Right atrium auricular region (tissue), 2 donors: ENCODE data around the gene KLF6. TPM values are rescaled to one million over a fixed set of nuclear protein-coding genes. Genes with fewer than 3 reads are reported as not detected.
A peak's percentile ranks its signal among the peaks of the same experiment; 100 is the strongest.

Source experiments
- DNase-seq: peaks from one replicate; pipeline ENCODE4 v3.0.0-alpha.2; 2019; ENCODE audit warnings: low spot score
- H3K27ac ChIP-seq, 2 donors: fragments of 200-600 bp; sonication (generic); 1 replicate in 1 of 2; 2 replicates in 1 of 2; pipeline ENCODE4 v1.5.1; 2016 to 2019
- H3K27me3 ChIP-seq, 2 donors: fragments of 200-600 bp; sonication (generic); one replicate each; pipeline versions ENCODE4 v1.5.1 to v1.6.0; 2017 to 2019
- H3K36me3 ChIP-seq: fragments of 200-600 bp; sonication (generic); one replicate; pipeline ENCODE4 v1.5.1; 2016
- H3K4me1 ChIP-seq, 2 donors: fragments of 200-600 bp; sonication (generic); one replicate each; pipeline versions ENCODE4 v1.5.1 to v1.6.0; 2017 to 2019
- H3K4me3 ChIP-seq, 2 donors: fragments of 200-600 bp; sonication (generic); 1 replicate in 1 of 2; 2 replicates in 1 of 2; pipeline ENCODE4 v1.5.1; 2017 to 2019; ENCODE audit warnings: mild to moderate bottlenecking in 1 of 2, moderate library complexity in 1 of 2
- H3K9me3 ChIP-seq, 2 donors: fragments of 200-600 bp; sonication (generic); one replicate each; pipeline ENCODE4 v1.5.1; 2019
- CTCF ChIP-seq, 2 donors: fragments of 200-600 bp; sonication (generic); IDR thresholded peaks; one replicate each; pipeline ENCODE4 v1.5.1; 2019; ENCODE audit warnings: antibody characterized with exemption in 2 of 2
- total RNA-seq, 2 donors: library from RNA; depleted of rRNA; stranded (reverse); fragments of >200 nt; gene quantifications; one replicate each; pipeline ENCODE4 v1.1.0, GENCODE V29; 2016

The KLF6 gene
- total RNA-seq, 2 donors from 2014 or later: 29.1 to 44.7 TPM

- Histone ChIP-seq H3K27me3 (no peaks in the 10 kb centered on the region), H3K9me3 (no peaks in the 10 kb centered on the region), H3K27ac (peak overlapping the region; percentile 24 to 39), H3K4me3 (peak overlapping the region in 1 of 2 donors; percentile 1), H3K4me1 (peaks cover 0 to 13% of the 10 kb centered on the region in 2 donors), H3K36me3 (no peaks in the 10 kb centered on the region)
- DNase-seq: peak; percentile 47
- no peak for TF ChIP-seq CTCF (IDR thresholded peaks at IDR 0.05)
Measured at GRCh38 chr10:3741688-3742461, 43.1 kb downstream of the KLF6 start.

GRCh38 chr10:3740157-3740871 lies 44.7 kb downstream of the KLF6 start:
- Histone ChIP-seq H3K4me1 (peaks cover 0 to 6% of the 10 kb centered on the region in 2 donors), H3K27me3 (no peaks in the 10 kb centered on the region), H3K36me3 (no peaks in the 10 kb centered on the region), H3K9me3 (no peaks in the 10 kb centered on the region), H3K27ac (no peak overlapping the region), H3K4me3 (no peak overlapping the region)
- DNase-seq: peak; percentile 50
- TF ChIP-seq CTCF (IDR thresholded peaks at IDR 0.05): no peak

GRCh38 chr10:3738855-3739350 lies 46.1 kb downstream of the KLF6 start:
- Histone ChIP-seq H3K4me1 (peaks cover 0 to 6% of the 10 kb centered on the region in 2 donors), H3K4me3 (no peak overlapping the region), H3K27me3 (no peaks in the 10 kb centered on the region), H3K36me3 (no peaks in the 10 kb centered on the region), H3K9me3 (no peaks in the 10 kb centered on the region), H3K27ac (no peak overlapping the region)
- DNase-seq: no peak
- TF ChIP-seq CTCF (IDR thresholded peaks at IDR 0.05): no peak

- H3K4me3 ChIP-seq: no peak overlapping the region
- no peaks in the 10 kb centered on the region for H3K36me3 ChIP-seq
- no peaks in the 10 kb centered on the region for H3K9me3 ChIP-seq
- H3K27ac ChIP-seq: no peak overlapping the region
- no peak for DNase-seq
- no peaks in the 10 kb centered on the region for H3K27me3 ChIP-seq
- no peak for TF ChIP-seq CTCF (IDR thresholded peaks at IDR 0.05)
- H3K4me1 ChIP-seq: peaks cover 0 to 6% of the 10 kb centered on the region in 2 donors
Measured at GRCh38 chr10:3737864-3738263, 47.1 kb downstream of the KLF6 start.

GRCh38 chr10:3735175-3735574 lies 49.8 kb downstream of the KLF6 start:
- peak; percentile 54 for DNase-seq
- H3K27ac ChIP-seq: no peak overlapping the region
- peaks cover 0 to 3% of the 10 kb centered on the region in 2 donors for H3K4me1 ChIP-seq
- H3K36me3 ChIP-seq: no peaks in the 10 kb centered on the region
- H3K4me3 ChIP-seq: no peak overlapping the region
- no peaks in the 10 kb centered on the region for H3K27me3 ChIP-seq
- H3K9me3 ChIP-seq: no peaks in the 10 kb centered on the region
- peak in 1 of 2 donors; percentile 32 for TF ChIP-seq CTCF (IDR thresholded peaks at IDR 0.05)
